Mesodermal cell (in vitro differentiated cells): ENCODE measurements around the gene SIL1.

Experiments used
- H3K27ac ChIP-seq: 2 replicates; pipeline ENCODE4 v1.7.0; 2013; ENCODE audit warnings: mild to moderate bottlenecking, low read depth, low read length, moderate library complexity; ENCODE audit not compliant: severe bottlenecking
- H3K36me3 ChIP-seq: 2 replicates; pipeline ENCODE4 v1.7.1; 2013; ENCODE audit warnings: mild to moderate bottlenecking, low read length, moderate library complexity; ENCODE audit not compliant: control insufficient read depth, insufficient read depth
- H3K4me1 ChIP-seq: one replicate; pipeline ENCODE4 v1.7.1; 2013; ENCODE audit warnings: mild to moderate bottlenecking, low read length; ENCODE audit not compliant: insufficient read depth, control insufficient read depth, poor library complexity, severe bottlenecking
- H3K4me3 ChIP-seq: 2 replicates; pipeline ENCODE4 v1.7.0; 2013; ENCODE audit warnings: low read length, control low read depth, mild to moderate bottlenecking; ENCODE audit not compliant: insufficient read depth, poor library complexity, severe bottlenecking; ENCODE audit errors: extremely low read depth
- H3K9me3 ChIP-seq: 2 replicates; pipeline ENCODE4 v1.7.1; 2013; ENCODE audit warnings: mild to moderate bottlenecking, low read length, moderate library complexity; ENCODE audit not compliant: control insufficient read depth
- WGBS, 2 experiments: methylation state at CpG; one replicate each; pipeline ENCODE4 v1.1.5; 2013; ENCODE audit warnings: missing lambda C conversion rate in 2 of 2; ENCODE audit not compliant: insufficient coverage in 2 of 2; 5-methylcytosine and 5-hydroxymethylcytosine counted together

SIL1 gene

GRCh38 chr5:139156814-139157213 lies 41.4 kb downstream of the SIL1 start:
- no peak overlapping the region for H3K4me3 ChIP-seq
- H3K4me1 ChIP-seq, result no peaks in the 10 kb centered on the region
- H3K36me3 ChIP-seq, result no peaks in the 10 kb centered on the region
- peaks cover 4% of the 10 kb centered on the region for H3K9me3 ChIP-seq
- WGBS, 2 experiments, result 60 to 100% methylated on average over 1 of the region's 1 CpG
- no peak overlapping the region for H3K27ac ChIP-seq

GRCh38 chr5:139155333-139155732 lies 42.8 kb downstream of the SIL1 start:
- Histone ChIP-seq H3K27ac (no peak overlapping the region), H3K9me3 (peaks cover 4% of the 10 kb centered on the region), H3K4me1 (no peaks in the 10 kb centered on the region), H3K36me3 (no peaks in the 10 kb centered on the region), H3K4me3 (no peak overlapping the region)
- 100% methylated on average over 1 of the region's 5 CpGs for WGBS, 2 experiments

- no peak overlapping the region for H3K4me3 ChIP-seq
- H3K4me1 ChIP-seq, result peaks cover 18% of the 10 kb centered on the region
- peaks cover 4% of the 10 kb centered on the region for H3K9me3 ChIP-seq
- H3K27ac ChIP-seq, result no peak overlapping the region
- WGBS, 2 experiments, result 87 to 90% methylated on average over 3 to 6 of the region's 7 CpGs
- no peaks in the 10 kb centered on the region for H3K36me3 ChIP-seq
Measured at GRCh38 chr5:139151902-139152301, 46.3 kb downstream of the SIL1 start.

GRCh38 chr5:139150367-139150999 lies 47.7 kb downstream of the SIL1 start:
- Histone ChIP-seq H3K27ac (no peak overlapping the region), H3K9me3 (no peaks in the 10 kb centered on the region), H3K36me3 (no peaks in the 10 kb centered on the region), H3K4me1 (peaks cover 18% of the 10 kb centered on the region), H3K4me3 (no peak overlapping the region)
- 90 to 92% methylated on average over 5 to 8 of the region's 9 CpGs for WGBS, 2 experiments

- Histone ChIP-seq H3K4me3 (no peak overlapping the region), H3K27ac (no peak overlapping the region), H3K4me1 (peaks cover 18% of the 10 kb centered on the region), H3K36me3 (no peaks in the 10 kb centered on the region), H3K9me3 (no peaks in the 10 kb centered on the region)
- 57 to 58% methylated on average over 3 of the region's 3 CpGs for WGBS, 2 experiments
Measured at GRCh38 chr5:139149477-139150199, 48.5 kb downstream of the SIL1 start.

GRCh38 chr5:139148986-139149385 lies 49.2 kb downstream of the SIL1 start:
- Histone ChIP-seq H3K27ac (no peak overlapping the region), H3K36me3 (no peaks in the 10 kb centered on the region), H3K4me3 (no peak overlapping the region), H3K4me1 (peaks cover 18% of the 10 kb centered on the region), H3K9me3 (no peaks in the 10 kb centered on the region)
- 70 to 73% methylated on average over 4 of the region's 5 CpGs for WGBS, 2 experiments

- H3K27ac ChIP-seq, result no peak overlapping the region
- WGBS, 2 experiments, result 85% methylated on average over 2 of the region's 2 CpGs; no CpG with 5 or more reads in 1 of the 2 experiments
- H3K9me3 ChIP-seq, result no peaks in the 10 kb centered on the region
Measured at GRCh38 chr5:139148306-139148705, 49.9 kb downstream of the SIL1 start.

GRCh38 chr5:139147483-139148087 lies 50.6 kb downstream of the SIL1 start:
- WGBS, 2 experiments, result 83% methylated on average over 2 of the region's 2 CpGs; no CpG with 5 or more reads in 1 of the 2 experiments

More at GRCh38 chr5:139148306-139148705, 49.9 kb downstream of the SIL1 start:
- Histone ChIP-seq H3K4me3 (no peak overlapping the region), H3K4me1 (peaks cover 18% of the 10 kb centered on the region), H3K36me3 (no peaks in the 10 kb centered on the region)

GRCh38 chr5:139146809-139147482 lies 51.2 kb downstream of the SIL1 start:
- 80% methylated on average over 1 of the region's 2 CpGs; no CpG with 5 or more reads in 1 of the 2 experiments for WGBS, 2 experiments
- Histone ChIP-seq H3K9me3 (no peaks in the 10 kb centered on the region), H3K4me3 (no peak overlapping the region), H3K27ac (peak overlapping the region; percentile 5), H3K4me1 (peaks cover 18% of the 10 kb centered on the region), H3K36me3 (no peaks in the 10 kb centered on the region)

More at GRCh38 chr5:139147483-139148087, 50.6 kb downstream of the SIL1 start:
- Histone ChIP-seq H3K9me3 (no peaks in the 10 kb centered on the region), H3K36me3 (no peaks in the 10 kb centered on the region), H3K4me3 (no peak overlapping the region), H3K27ac (peak overlapping the region; percentile 5), H3K4me1 (peaks cover 18% of the 10 kb centered on the region)

- Histone ChIP-seq H3K27ac (no peak overlapping the region), H3K4me1 (peaks cover 18% of the 10 kb centered on the region), H3K36me3 (no peaks in the 10 kb centered on the region), H3K9me3 (no peaks in the 10 kb centered on the region), H3K4me3 (no peak overlapping the region)
- WGBS, 2 experiments, result 93 to 100% methylated on average over 1 to 2 of the region's 3 CpGs
Measured at GRCh38 chr5:139141446-139142204, 56.5 kb downstream of the SIL1 start.
